ENCODE results near the gene MAP1S.
"Not testable (repeated sequence)": the region's sequence is repeated elsewhere in the genome, so short reads cannot be mapped to it uniquely, and the experiment has no call there.

The MAP1S gene

GRCh38 chr19:17778251-17778967 lies 59.1 kb downstream of the MAP1S start:
- Mint-ChIP-seq H3K9me3 (no peaks in the 10 kb centered on the region), H3K27me3 (no peaks in the 10 kb centered on the region), H3K36me3 (ENCODE audit: low read depth) (peaks cover 84% of the 10 kb centered on the region), H3K4me3 (no peak overlapping the region), H3K27ac (peak overlapping the region; percentile 85), H3K4me1 (ENCODE audit: low read depth) (peaks cover 22% of the 10 kb centered on the region)
- DNase-seq, result peak; percentile 69

- Mint-ChIP-seq H3K4me1 (ENCODE audit: low read depth) (peaks cover 28% of the 10 kb centered on the region), H3K9me3 (no peaks in the 10 kb centered on the region), H3K27me3 (no peaks in the 10 kb centered on the region), H3K4me3 (no peak overlapping the region), H3K27ac (peak overlapping the region; percentile 85), H3K36me3 (ENCODE audit: low read depth) (peaks cover 83% of the 10 kb centered on the region)
- DNase-seq, result no peak
These were observed 60.0 kb downstream of the MAP1S start for GRCh38 chr19:17778968-17779929.

GRCh38 chr19:17780781-17781180 lies 61.5 kb downstream of the MAP1S start:
- Mint-ChIP-seq H3K4me1 (ENCODE audit: low read depth) (peaks cover 24% of the 10 kb centered on the region), H3K27me3 (no peaks in the 10 kb centered on the region)

GRCh38 chr19:17783721-17784120 lies 64.4 kb downstream of the MAP1S start:
- not testable (repeated sequence) for H3K27me3 Mint-ChIP-seq, H3K4me3 Mint-ChIP-seq, DNase-seq, H3K27ac Mint-ChIP-seq, H3K9me3 Mint-ChIP-seq
- Mint-ChIP-seq H3K4me1 (ENCODE audit: low read depth) (peaks cover 13% of the 10 kb centered on the region), H3K36me3 (ENCODE audit: low read depth) (peaks cover 73% of the 10 kb centered on the region)

More at GRCh38 chr19:17780781-17781180, 61.5 kb downstream of the MAP1S start:
- no peak for DNase-seq
- Mint-ChIP-seq H3K36me3 (ENCODE audit: low read depth) (peaks cover 78% of the 10 kb centered on the region), H3K4me3 (no peak overlapping the region), H3K27ac (no peak overlapping the region), H3K9me3 (no peaks in the 10 kb centered on the region)
